Neutrophil (primary cell): ENCODE measurements around the gene SETD2.

Experiments
- H3K27ac ChIP-seq: fragments of 200-600 bp; sonication (generic); 2 replicates; pipeline ENCODE4 v1.5.1; 2016; ENCODE audit warnings: mild to moderate bottlenecking, moderate library complexity
- H3K27me3 ChIP-seq: fragments of 200-600 bp; sonication (generic); 2 replicates; pipeline ENCODE4 v1.6.0; 2016; ENCODE audit warnings: mild to moderate bottlenecking
- H3K36me3 ChIP-seq: fragments of 200-600 bp; sonication (generic); 2 replicates; pipeline ENCODE4 v1.5.1; 2017
- H3K4me1 ChIP-seq, 2 experiments: fragments of 200-600 bp in 1 of 2; sonication (generic) in 1 of 2; 1 replicate in 1 of 2; 2 replicates in 1 of 2; pipeline versions ENCODE4 v1.5.1 to v1.6.1; 2013 to 2016; ENCODE audit warnings: low read depth in 1 of 2, low read length in 1 of 2, mild to moderate bottlenecking in 1 of 2, moderate library complexity in 1 of 2; ENCODE audit not compliant: control insufficient read depth in 1 of 2, insufficient read depth in 1 of 2
- H3K4me3 ChIP-seq, 2 experiments: fragments of 200-600 bp in 1 of 2; sonication (generic) in 1 of 2; 1 replicate in 1 of 2; 2 replicates in 1 of 2; pipeline ENCODE4 v1.5.1; 2013 to 2016; ENCODE audit warnings: low read depth in 1 of 2, low read length in 1 of 2, mild to moderate bottlenecking in 1 of 2, moderate library complexity in 1 of 2
- H3K9me3 ChIP-seq: fragments of 200-600 bp; sonication (generic); 2 replicates; pipeline ENCODE4 v1.5.1; 2016
- CTCF ChIP-seq: fragments of 200-600 bp; sonication (generic); IDR thresholded peaks from 2 replicates; pipeline ENCODE4 v1.5.1; 2016; ENCODE audit warnings: antibody characterized with exemption

SETD2 gene

GRCh38 chr3:47013231-47013630 lies 150.7 kb downstream of the SETD2 start:
- Histone ChIP-seq H3K36me3 (peaks cover 83% of the 10 kb centered on the region), H3K27me3 (no peaks in the 10 kb centered on the region), H3K4me1 (peaks cover 19 to 30% of the 10 kb centered on the region in 2 experiments), H3K4me3 (no peak overlapping the region), H3K27ac (peak overlapping the region; percentile 43), H3K9me3 (no peaks in the 10 kb centered on the region)
- TF ChIP-seq CTCF, result no peak

- TF ChIP-seq CTCF, result no peak
- Histone ChIP-seq H3K27me3 (no peaks in the 10 kb centered on the region), H3K36me3 (peaks cover 90% of the 10 kb centered on the region), H3K9me3 (no peaks in the 10 kb centered on the region), H3K4me1 (peaks cover 12 to 24% of the 10 kb centered on the region in 2 experiments), H3K27ac (peak overlapping the region; percentile 43), H3K4me3 (no peak overlapping the region)
These were observed 151.3 kb downstream of the SETD2 start for GRCh38 chr3:47012342-47013230.

DNA sequence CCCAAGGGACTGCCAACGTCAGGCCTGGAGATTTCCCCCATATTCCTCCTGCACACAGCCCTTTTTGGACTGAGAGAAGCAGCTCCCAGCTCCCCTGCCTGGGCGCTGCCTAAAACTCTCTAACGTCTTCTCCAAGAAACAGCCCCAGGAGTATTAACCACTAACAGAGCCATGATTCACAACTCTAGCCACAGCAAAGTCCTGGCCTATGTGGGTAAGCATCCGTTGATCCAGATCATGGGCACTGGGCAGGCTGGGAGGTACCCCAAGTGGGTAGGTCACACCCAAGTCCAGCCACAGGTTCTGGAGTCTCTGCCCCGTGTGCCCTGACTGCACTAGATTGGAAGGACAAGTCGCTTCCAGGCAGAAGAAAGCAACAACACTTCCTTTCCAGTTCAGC lies 152.5 kb downstream of the SETD2 start:
- H3K27me3 ChIP-seq, result no peaks in the 10 kb centered on the region
- H3K36me3 ChIP-seq, result peaks cover 94% of the 10 kb centered on the region
- H3K27ac ChIP-seq, result peak overlapping the region; percentile 59
- H3K4me3 ChIP-seq, result no peak overlapping the region
- peaks cover 6% of the 10 kb centered on the region for H3K9me3 ChIP-seq
- H3K4me1 ChIP-seq, result peaks cover under 1 to 12% of the 10 kb centered on the region in 2 experiments
- TF ChIP-seq CTCF, result no peak

DNA sequence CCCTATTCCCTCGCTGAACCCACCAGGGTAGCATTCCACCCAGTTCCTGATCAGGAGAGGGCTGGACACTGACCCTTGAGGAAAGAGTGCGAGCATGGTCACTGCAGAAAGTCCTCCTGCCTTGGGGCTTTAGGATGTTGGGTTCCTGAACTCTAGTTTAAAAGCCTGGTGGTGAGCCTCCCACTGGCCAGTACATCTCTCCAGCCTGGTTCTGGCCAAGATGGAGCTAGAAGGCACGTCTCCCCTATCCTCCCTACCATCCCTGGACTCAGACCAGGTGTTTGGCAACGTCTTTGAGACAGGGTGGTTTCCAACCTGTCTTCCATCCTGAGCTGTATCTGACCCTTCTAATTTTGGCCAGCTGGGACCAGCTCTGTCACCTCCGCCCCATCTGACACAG lies 153.0 kb downstream of the SETD2 start:
- H3K27ac ChIP-seq, result peak overlapping the region; percentile 59
- H3K27me3 ChIP-seq, result no peaks in the 10 kb centered on the region
- TF ChIP-seq CTCF, result no peak
- no peak overlapping the region for H3K4me3 ChIP-seq
- peaks cover 6% of the 10 kb centered on the region for H3K9me3 ChIP-seq
- H3K4me1 ChIP-seq, result peaks cover 0 to 12% of the 10 kb centered on the region in 2 experiments
- peaks cover 95% of the 10 kb centered on the region for H3K36me3 ChIP-seq

- TF ChIP-seq CTCF, result no peak
- peak overlapping the region; percentile 59 for H3K27ac ChIP-seq
These were observed 153.7 kb downstream of the SETD2 start for GRCh38 chr3:47010111-47010712.

More at GRCh38 chr3:47010111-47010712, 153.7 kb downstream of the SETD2 start:
- H3K4me1 ChIP-seq, result peaks cover 0 to 12% of the 10 kb centered on the region in 2 experiments
- peaks cover 6% of the 10 kb centered on the region for H3K9me3 ChIP-seq
- H3K27me3 ChIP-seq, result no peaks in the 10 kb centered on the region
- H3K4me3 ChIP-seq, result no peak overlapping the region
- peaks cover 95% of the 10 kb centered on the region for H3K36me3 ChIP-seq
